HG03097 (cell line): Measurements from ENCODE around the gene CRLF1.
A peak's percentile ranks its signal among the peaks of the same experiment; 100 is the strongest.

ENCODE experiments used
- ATAC-seq: cut with Tn5 transposase; IDR thresholded peaks from one replicate; pipeline ENCODE4 v1.9.1; 2021; ENCODE audit not compliant: unreplicated experiment, low FRiP score

CRLF1 gene

DNA sequence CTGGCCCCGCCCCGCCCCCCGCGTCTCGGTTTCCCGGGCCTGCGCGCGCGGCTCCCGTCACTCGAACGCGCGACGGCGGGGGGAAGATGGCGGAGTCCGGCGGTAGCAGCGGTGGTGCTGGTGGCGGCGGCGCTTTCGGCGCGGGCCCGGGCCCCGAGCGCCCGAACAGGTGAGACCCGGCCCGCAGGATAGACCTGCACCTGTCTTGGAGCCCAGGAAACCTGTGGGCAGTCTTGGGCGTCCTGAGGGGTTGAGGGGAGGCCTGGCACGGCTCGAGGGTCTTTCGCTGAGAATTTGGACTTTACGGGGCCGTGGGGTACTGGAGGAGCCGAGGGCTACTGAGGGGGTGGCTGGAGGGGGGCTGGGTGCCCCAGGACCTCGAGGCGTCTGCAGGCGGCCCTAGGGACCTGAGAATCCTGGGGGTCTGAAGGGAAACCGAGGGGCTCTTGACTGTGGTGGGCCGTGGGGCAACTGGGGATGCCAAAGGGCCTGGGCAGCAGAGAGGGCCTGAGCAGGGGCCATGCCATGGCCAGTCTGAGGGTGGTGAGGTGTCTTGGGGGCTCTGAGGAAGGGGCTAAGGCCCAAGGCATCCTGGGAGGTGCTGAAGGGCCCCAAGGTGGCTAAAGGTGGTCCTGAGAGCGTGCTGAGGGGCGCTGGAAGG, 30.5 kb upstream of the CRLF1 start, which contains the start of gene KLHL26:
TSS of gene KLHL26 (plus strand) at position 60 of the 661 bp plus-strand sequence. CDS start at position 87, 27 bp downstream.
- ATAC-seq = no peak

DNA sequence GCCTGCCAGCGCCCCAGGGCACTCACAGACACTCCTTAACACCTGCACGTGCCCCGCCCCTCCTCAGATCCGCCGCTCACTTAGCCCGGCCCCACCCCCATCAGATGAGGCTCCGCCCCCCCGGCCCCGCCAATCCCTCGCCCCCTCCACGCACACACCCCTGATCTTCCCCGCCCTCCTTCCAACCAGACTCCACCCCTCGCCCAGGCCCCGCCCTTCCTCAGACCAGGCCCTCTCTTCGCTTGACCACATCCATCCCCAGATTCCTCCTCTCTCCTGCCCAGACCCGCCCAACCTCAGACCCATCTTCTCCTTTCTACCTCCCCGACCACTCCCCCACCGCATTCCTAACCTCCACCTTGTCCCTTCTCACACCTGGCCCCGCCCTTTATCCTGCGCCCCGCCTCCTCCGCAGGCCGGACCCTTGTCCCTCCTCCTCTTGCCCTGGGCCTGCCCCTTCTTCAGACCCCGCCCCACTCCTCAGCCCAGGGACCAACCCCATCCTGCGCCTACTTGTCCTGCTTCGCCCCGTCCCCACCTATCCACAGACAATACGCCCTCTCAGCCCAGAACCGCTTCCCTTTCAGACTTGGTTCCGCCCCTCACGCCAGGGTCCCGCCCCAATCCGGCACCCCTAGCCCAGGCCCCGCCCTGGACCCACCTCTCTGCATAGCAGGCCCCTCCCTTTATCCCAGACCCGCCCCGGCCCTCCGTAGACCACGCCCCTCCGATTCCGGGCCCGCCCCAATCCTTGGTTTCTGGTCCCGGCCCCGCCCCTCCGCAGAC, 29.8 kb upstream of the CRLF1 start:
- ATAC-seq = peak; percentile 86

DNA sequence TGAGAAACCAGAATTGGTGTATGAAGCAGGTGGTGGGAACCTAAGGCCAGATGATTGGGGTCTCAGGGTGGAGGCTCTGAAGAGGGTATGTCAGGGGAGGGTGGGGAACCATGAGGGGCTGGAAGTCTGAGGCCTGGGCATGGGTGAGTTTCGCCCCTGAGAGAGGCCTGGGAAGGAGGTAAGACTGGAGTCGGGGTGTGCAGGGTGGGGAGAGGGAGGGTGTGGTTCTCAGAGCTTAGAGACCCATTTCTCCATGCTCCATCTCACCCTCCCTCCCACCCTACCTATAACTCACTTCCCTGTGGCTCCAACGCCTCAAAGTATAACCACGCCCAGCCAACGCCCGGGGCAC, 29.2 kb upstream of the CRLF1 start:
- no peak for ATAC-seq

DNA sequence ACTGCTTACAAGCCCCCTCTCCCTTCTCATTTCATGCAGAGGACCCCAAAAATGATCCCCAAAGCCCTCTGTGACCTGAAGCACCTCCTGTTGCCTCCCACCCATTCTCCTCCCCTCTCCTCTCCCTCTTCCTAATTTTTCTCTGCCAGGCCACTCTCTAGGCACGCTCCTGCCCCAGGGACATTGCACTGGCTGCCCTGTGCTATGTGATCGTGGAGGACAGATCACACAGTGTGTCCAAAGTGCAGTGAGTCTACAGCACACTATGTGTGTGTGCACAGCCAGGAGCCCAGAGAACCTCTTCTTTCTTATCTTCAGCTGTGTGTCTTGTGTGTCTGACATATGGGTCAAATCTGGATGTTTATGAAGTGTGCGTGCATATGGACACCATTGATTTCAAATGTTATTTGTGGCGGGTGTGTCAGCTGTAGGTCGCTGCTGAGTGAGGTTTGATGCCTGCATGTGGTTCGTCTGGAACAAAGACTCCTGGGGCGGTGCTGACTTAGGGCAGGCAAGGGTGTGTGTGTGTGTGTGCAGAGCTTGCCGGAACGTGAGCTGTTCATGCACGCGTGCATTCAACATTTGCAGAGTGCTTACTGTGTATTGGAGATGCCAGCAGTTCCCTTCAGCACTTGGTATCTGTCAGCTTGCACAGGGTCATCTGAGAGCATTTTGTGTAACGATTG, 28.2 kb upstream of the CRLF1 start:
- no peak for ATAC-seq

DNA sequence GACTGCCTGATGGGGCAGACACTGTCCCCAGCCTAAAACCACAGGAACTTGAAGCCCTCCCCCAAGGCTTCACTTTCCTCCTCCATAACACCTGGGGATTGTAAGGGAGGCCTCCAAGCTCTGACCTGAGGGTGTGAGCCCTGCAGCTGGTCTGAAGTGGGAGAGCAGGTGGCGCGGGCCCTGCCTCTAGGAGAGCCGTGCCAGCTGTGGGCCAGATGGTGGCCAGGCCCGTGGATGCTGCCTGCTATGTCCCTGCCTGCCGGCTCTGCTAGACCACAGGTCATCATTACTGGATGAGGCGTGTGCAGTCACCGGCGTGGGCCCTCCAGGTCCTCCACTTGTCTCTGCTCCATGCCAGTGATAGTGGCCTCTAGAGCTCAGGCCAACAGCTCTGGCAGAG, 26.7 kb upstream of the CRLF1 start:
- no peak for ATAC-seq

DNA sequence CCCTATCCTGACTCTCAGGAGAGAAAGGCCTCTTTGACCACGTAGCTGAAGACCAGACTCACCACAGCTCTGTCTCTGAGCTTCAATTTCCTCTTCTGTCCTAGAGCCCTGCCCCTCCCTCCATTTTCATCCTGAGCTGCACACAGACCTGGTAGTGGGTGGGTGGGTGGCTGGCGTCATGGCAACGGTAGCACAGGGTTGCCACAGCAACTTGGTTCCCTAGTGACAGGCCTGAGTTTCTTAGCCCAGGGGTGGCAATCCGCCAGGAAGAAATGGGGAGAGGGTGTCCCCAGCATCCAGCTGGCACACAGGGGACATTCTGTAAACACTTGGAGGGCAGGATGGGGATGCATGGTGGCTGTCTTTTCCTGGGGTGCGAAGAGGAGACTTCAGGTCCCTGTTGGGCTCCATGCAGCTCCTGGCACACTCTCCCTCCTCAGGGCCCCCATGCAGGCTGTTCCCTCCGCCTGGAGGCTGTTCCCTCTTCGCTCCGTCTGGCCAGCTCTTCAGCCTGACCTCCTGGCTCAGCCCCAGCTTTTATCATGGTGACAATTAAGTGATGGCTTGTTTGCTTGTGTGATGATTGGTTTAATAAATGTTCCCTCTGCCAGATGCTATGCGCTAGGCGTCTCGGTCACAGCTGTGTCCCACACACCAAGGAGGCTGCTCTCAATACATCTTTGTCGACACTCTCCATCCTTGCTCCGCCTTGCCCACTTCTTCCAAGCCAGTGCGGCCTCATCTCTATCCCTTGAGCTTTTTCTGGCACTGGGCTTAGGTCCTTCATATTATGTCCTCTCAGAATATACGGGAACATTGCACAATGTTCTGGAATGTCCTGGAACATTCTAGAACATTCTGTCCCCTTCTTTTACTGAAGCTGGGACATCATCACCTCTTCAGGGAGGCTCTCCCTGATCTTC, 22.8 kb upstream of the CRLF1 start:
- no peak for ATAC-seq

DNA sequence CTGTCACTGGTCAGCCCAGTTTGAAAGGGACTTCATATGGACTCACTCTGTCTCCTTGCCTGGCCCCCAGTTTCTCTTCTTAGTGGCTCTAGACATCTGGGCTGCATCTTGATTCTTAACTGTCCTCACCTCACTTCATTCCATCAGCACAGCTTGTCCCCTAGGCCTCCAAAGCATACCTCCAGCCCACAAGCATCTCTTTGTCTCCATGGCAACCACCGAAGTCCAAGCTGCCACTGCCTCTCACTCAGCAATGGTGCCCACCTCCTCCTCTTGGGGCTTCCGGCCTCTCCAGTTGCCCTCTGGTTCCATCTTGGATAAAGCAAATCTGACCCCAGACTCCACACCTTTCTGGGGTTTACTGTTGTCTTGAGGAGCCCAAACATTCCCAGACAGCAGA, 20.3 kb upstream of the CRLF1 start:
- no peak for ATAC-seq

DNA sequence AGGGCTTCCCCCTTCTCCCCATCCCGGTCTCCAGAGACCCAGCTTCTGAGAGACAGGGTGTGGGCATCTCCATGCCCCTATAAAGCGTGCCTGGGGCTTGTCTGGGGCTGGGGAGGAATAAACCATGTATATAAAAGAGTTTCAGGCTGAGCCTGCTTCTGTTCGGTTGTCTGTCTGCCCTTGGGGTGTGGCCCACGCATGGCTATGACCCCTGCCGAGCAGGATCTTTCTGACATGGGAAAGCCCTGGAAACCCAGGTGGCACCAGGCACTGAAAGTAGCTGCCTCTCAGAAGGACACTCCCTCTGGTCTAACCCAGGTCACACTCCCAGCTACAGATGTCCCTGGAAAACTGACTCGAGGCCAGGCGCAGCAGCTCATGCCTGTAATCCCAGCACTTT, 14.3 kb upstream of the CRLF1 start:
- ATAC-seq = no peak

DNA sequence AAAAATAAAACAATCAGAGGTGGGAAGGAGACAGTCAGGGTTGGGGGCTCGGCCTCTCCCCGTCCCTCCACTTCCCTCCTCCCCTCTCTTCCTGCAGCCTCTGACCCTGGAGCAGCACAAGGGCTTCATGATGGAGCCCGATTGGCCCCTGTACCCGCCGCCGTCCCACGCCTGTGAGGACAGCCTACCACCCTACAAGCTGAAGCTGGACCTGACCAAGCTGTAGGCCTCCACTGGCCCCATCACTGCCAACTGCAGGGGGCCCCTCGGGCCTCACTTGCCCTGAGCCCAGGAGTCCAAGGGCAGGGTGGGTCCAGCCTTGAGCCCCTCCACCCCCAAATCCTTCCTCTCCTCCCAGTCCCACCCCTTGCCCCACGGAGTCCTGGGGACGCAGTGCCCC, 13.7 kb upstream of the CRLF1 start:
- ATAC-seq = no peak

DNA sequence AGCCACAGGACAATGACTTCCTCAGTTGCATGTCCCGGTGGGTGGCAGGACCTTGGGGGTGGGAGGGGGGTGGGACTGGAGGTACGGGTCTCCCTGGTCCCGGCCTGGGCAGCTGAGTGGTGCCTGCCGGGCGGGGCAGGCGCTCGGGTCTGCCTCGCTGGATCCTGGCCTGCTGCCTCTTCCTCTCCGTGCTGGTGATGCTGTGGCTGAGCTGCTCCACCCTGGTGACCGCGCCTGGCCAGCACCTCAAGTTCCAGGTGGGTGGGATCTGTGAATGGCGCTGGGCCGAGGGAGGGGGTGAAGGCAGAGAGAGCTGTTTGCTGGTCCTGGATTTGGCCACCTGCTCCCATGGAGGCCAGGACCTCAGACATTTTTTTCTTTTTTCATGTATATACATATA, 11.6 kb upstream of the CRLF1 start:
- ATAC-seq = no peak

DNA sequence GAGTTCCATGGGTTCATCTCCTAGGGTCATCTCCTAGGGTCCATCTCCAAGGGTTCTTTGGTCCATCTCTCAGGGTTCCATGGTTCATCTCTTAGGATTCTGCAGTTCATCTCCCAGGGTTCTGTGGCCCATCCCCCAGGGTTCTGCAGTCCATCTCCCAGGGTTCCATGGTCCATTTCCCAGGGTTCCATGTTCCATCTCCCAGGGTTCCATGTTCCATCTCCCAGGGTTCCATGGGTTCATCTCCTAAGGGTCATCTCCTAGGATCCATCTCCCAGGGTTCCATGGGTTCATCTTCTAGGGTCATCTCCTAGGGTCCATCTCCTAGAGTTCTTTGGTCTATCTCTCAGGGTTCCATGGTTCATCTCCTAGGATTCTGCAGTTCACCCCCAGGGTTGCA, 11.0 kb upstream of the CRLF1 start:
- no peak for ATAC-seq

DNA sequence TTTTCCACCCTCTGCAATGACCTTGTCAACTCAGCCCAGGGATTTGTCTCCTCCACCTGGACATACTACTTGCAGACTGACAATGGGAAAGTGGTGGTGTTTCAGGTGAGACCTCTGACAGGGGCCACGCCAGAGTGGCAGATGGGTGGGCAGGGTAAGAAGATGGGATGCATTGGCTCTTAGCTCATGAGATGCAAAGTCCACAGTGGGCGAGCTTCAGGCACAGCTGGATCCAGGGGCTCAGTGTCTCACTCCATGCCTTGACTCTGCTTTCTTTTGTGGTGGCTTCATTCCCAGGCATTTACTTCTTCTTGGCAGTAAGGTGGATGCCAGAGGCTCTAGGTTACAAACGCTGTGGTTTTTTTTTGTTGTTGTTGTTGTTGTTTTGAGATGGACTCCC, 9.4 kb upstream of the CRLF1 start:
- no peak for ATAC-seq

DNA sequence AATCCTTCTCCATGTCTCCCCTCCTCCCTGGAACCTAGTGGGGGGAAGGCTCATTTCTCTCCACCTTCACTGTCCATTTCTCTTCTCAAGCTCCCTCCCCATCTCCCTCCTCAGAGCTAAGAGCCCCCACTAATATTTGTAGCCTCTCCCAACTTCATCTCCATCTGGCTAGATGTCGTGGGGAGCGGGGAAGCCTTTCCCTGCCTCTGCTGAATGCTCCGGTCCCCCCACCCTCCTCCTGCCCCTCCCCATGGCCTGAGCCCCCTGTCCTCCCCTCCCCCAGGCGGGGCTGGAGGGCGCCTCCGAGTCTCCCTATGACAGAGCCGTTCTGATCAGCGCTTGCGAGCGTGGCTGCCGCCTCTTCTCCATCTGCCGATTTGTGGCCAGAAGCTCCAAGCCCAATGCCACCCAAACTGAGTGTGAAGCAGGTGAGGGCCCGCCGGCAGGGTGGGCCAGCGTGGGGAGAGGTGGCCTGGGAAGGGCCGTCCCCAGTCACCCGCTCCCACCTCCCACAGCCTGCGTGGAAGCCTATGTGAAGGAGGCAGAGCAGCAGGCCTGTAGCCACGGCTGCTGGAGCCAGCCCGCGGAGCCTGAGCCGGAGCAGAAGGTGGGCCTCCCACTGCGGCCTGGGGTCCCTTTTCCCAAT, 7.1 kb upstream of the CRLF1 start:
- no peak for ATAC-seq

DNA sequence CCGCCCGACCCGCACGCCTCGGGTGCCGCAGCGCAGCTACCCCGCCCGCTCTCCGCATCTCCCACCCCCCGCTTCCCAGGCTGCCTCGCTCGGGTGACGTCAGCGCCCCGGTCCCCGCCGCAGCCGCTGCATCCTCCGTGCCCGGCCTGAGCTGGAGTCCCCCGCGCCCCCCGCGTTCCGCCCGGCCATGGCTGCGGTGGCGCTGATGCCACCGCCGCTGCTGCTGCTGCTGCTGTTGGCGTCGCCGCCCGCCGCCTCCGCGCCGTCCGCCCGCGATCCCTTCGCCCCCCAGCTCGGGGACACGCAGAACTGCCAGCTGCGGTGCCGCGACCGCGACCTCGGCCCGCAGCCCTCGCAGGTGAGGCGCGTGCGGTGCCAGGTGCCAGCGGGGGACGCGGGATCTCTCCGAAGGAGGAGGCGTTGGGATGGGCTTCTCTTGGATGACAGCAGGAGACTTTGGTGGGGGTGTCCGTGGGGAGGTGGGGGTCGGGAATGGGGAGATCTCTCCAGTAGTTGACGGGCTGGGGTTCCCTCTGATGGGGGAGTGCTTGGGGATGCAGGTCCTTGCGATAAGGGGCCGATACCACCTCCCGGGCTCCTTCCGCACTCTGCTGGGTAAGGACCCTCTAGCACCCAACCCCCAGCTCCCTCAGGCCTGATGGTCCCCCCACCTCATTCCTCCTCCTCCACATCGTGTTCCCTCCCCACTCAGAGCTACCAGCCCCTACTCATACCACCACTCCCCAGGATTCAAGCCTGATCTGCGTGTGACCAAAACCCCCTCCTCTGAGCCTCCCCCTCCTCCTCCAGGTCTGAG, 6.4 kb upstream of the CRLF1 start, which contains the start of gene TMEM59L:
TSS of gene TMEM59L (plus strand) at position 99 of the 817 bp plus-strand sequence. CDS start at position 188, 89 bp downstream.
- no peak for ATAC-seq

DNA sequence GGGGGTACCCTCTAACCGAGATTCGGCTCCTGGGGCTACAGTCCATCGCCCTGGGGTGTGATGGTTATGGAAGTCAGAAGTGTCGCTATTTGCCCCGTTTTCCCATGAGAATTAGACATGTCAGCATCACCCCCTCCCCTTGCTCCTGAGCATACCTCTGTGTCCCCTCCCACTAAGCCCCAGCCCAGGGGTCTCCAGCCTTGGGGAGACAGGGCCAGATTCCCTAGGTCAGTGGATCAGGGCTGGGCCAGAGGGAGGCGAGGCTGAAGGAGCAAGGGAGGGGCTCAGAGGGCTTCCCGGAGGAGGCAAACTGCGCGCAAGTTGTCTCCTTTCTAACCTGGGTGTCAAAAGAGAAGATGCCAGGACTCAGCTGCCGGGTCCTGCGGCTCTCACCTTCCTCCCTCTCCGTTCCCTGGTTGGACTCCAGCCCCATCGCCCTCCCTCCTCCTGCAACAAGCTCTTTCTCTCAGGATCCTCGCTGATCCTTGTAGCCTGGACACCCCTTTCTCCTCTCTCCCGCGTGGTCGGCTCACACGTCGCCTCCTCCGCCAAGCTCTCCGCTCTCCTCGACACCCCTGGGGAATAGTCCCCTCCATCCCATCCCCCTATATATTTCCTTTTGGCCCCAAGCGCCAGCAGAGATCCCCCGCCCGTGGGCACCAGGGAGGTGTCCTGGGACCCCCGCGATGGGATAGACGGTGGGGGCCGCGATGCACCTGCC, 5.6 kb upstream of the CRLF1 start:
- ATAC-seq = no peak

DNA sequence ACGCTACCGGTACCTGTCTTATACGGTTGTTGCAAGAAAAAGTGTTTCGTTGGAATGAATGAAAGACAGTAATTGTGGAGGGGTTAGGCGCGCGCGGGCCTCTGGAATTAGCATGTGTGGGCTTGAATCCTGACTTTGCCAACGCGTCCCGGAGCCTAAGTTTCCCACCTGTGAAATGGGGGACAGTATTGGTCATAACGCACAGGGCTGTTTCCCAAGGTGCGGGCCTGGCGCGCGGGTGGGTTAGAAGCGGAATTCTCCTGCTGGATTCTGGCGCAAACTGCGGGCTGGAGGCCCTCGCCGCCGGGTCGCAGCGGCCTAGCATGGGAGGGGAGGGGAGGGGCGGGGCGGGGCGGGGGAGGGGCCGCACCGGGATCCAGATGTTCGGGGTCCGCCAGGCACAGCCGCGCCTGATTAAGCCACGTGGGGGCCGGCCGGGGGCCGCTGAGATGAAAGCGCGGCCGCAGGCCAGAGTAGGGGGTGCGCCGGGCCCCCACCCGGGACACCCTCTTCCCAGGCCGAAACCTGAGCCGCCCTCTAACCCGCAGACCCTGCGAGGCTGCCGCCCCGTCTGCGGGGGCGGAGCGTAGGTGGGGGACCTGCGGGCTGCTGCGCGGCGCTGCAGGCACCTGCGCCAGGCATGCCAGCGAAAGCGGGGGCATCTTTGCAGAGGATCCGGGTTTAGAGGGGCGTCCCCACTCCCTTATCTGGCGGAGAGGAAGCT, 4.9 kb upstream of the CRLF1 start:
- no peak for ATAC-seq

DNA sequence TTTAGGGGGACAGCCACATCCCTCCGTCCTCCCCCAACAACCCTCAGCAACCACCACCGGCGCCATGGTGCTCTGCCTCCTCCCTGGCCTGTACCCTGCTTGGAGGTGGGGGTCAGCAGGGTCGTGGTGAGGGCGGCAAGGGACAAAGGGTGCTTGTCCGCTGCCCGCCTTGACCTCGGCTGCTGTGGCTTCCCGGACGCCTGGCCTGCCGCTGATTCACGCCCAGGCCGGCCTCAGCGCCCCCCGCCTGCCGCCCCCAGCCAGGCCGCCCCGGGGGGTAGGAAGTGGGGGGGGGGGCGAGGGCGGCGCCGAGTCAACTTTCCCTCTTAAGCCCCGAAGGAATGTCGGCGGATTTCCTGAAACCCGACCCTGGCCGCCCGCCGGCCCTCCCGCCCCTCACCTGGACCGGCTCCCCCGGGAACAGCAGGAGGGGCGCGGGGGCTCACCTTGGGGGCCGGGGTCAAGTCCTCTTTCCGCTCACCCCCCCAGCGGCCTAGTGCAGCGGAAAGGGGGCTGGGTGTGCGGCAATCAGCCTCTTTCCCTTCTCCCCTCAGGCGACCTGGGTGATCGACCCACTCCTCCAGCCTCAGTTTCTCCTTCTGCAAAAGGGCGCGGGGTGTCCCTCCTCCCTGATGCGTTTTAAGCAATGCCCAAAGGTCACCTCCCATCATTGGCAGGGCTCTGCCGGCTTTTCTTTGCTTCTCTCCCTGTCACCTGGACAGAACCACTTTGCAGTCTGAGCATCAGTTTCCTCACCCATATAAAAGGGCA, 4.1 kb upstream of the CRLF1 start:
- no peak for ATAC-seq
